HG02885 (cell line): ENCODE results near the gene NSD1.
"Not testable (repeated sequence)": the region's sequence is repeated elsewhere in the genome, so short reads cannot be mapped to it uniquely, and the experiment has no call there.

Experiments
- ATAC-seq: cut with Tn5 transposase; IDR thresholded peaks from one replicate; pipeline ENCODE4 v1.9.1; 2021; ENCODE audit warnings: mild to moderate bottlenecking; ENCODE audit not compliant: unreplicated experiment, poor library complexity

The NSD1 gene

DNA sequence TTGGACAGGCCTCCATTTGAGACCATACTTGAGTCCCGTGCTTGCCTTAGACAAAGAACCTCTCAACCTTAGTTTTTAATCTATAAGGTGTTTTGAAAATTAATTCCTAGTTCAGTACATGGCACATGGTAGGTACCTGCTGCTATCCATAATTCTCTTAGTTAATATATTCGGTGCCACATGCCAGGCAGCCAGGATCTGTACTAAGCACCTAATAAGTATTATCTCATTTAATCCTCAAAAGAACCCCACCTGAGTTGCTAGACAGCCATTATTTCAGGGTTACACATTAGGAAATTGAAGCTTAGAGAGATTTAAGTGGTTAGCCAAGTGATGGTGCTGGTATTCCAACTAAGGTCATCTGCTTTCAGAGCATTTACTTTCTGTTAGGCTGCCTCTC is 29.9 kb downstream of the NSD1 start:
- ATAC-seq = no peak

- ATAC-seq = no peak
These were observed 35.7 kb downstream of the NSD1 start for GRCh38 chr5:177169271-177169670.

DNA sequence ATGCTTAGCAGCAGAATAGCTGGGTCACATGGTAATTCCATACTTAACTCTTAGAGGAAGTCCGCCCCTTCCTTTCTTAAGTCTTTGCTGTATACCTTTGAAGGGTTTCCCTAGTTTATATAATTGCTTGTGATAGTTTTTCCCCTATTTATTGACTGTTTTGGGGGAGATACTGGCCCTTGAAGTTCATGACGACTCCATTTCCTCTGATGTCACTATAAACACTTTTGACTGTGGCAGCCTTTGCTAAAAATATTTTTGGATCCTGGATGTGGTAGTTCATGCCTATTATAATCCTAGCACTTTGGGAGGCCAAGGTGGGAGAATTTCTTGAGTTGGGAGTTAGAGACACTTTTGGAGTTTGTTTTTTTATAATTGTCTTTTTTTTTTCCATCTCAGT is 38.4 kb downstream of the NSD1 start:
- no peak for ATAC-seq

- ATAC-seq = no peak
These were observed 41.8 kb downstream of the NSD1 start for GRCh38 chr5:177175336-177175735.

- no peak for ATAC-seq
These were observed 42.7 kb downstream of the NSD1 start for GRCh38 chr5:177176175-177176711.

DNA sequence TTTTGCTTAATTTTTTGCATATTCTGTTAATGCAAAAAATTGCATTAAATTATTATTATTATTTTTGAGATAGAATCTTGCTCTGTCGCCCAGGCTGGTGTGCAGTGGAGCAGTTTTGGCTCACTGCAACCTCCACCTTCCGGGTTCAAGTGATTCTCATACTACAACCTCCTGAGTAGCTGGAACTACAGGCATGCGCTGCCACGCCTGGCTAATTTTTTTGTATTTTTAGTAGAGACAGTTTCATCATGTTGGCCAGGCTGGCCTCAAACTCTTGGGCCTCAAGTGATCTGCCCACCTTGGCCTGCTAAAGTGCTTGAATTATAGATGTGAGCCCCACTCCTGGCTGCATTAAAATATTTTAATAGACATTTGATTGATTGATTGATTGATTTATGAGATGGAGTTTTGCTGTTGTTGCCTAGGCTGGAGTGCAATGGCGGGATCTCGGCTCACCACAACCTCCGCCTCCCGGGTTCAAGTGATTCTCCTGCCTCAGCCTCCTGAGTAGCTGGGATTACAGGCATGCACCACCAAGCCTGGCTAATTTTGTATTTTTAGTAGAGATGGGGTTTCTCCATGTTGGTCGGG is 44.4 kb downstream of the NSD1 start:
- ATAC-seq = not testable (repeated sequence)

DNA sequence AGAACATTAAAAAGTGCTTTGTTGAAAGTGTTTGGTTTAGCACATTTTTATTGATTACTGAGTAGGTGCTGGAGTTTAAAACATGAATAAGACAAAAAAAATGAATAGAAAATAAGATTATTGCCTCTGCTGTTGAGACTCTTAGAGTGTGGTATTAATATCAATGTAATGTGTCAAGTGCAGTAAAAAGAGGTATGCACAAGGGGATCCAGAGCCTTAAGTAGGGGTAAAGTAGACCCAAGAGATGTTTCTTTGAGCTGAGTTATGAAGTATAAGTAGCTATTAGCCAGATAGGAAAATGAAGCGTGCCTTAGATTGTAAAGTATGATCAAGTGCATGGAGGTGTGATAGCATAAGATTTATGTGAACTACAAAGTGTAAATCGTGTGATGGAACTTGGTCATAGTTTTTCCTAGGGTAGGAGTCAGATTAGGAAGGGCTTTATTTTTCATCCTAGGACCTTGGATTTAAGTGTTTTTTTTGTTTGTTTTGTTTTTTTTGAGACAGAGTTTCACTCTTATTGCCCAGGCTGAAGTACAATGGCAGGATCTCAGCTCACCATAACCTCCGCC is 45.2 kb downstream of the NSD1 start:
- no peak for ATAC-seq

DNA sequence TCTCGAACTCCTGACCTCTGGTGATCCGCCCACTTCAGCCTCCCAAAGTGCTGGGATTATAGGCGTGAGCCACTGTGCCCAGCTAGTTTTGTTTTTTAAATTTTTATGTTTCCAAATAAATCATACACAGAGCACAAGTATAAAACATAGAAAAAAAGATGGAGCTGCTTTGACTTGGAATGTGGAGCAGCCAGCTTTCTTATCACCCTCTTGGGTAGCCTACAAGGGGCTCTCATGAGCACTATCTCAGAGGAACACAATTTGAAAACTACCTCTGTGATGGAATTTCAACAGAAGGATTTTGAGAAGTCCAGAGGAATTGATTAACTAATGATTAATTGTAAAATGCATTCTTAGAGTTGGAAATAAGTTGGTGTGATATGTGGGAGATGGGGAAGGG is 45.9 kb downstream of the NSD1 start:
- no peak for ATAC-seq

- ATAC-seq = no peak
These were observed 49.6 kb downstream of the NSD1 start for GRCh38 chr5:177183142-177183541.

GRCh38 chr5:177183766-177184360 is 50.3 kb downstream of the NSD1 start:
- ATAC-seq = no peak

DNA sequence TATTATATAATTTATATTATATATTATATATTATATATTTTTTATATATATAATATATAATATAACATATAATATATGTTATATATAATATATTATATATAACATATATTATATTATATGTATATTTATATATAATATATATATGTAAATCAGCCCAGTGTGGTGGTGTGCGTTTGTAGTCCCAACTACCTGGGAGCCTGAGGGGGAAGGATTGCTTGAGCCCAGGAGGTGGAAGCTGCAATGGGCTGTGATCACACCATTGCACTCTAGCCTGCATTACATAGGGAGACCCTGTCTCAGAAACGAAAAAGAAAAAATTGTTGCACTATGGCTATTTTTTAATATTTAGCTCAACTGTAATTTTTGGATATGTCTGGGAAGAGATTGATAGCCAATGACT is 52.4 kb downstream of the NSD1 start:
- no peak for ATAC-seq

GRCh38 chr5:177186645-177187044 is 53.1 kb downstream of the NSD1 start:
- ATAC-seq = no peak

- no peak for ATAC-seq
These were observed 55.2 kb downstream of the NSD1 start for GRCh38 chr5:177188775-177189174.

- no peak for ATAC-seq
These were observed 55.8 kb downstream of the NSD1 start for GRCh38 chr5:177189416-177189815.

DNA sequence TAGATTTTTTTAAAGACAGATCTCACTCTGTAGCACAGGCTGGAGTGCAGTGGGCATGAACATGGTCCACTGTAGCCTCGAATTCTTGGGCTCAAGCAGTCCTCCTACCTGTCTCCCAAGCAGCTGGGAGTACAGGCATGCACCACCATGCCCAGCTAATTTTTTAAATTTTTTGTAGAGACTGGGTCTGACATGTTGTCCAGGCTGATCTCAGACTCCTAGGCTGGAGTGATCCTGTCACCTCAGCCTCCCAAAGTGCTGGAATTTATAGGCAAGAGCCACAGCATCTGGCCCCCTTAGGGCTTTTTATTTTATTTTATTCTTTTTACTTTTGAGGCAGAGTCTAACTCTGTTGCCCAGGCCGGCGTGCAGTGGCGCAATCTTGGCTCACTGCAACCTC is 56.4 kb downstream of the NSD1 start:
- no peak for ATAC-seq

- no peak for ATAC-seq
These were observed 60.7 kb downstream of the NSD1 start for GRCh38 chr5:177194268-177194667.

- no peak for ATAC-seq
These were observed 61.9 kb downstream of the NSD1 start for GRCh38 chr5:177195307-177195952.

DNA sequence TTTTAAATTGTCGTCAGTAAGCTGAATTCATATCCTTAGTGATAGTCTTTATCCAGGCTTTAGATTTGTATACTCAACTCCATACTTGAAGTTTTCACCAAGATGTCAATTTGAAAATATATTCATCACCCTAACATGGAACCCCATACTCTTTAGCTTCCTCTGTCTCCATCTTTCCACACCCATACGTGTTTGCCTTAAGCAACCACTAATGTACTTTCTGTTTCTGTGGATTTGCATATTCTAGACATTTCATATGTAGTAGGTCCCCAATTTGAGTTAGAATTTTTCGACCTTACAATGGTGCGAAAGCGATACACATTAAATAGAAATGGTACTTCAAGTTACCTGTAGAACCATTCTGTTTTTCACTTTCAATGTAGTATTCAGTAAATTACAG is 65.2 kb downstream of the NSD1 start:
- no peak for ATAC-seq

DNA sequence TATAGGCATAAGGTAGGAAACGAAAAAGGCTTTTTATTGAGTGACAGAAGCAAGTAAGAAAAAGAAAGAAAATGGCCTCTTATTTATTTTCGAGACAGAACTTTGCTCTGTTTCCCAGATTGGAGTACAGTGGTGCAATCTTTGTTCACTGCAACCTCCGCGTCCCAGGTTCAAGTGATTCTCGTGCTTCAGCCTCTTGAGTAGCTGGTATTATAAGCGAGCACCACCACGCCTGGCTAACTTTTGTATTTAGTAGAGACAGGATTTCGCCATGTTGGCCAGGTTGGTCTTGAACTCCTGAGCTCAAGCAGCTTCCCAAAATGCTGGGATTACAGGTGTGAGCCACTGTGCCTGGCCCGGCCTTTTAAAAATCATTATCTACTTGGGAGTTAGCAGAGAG is 70.7 kb downstream of the NSD1 start:
- no peak for ATAC-seq

DNA sequence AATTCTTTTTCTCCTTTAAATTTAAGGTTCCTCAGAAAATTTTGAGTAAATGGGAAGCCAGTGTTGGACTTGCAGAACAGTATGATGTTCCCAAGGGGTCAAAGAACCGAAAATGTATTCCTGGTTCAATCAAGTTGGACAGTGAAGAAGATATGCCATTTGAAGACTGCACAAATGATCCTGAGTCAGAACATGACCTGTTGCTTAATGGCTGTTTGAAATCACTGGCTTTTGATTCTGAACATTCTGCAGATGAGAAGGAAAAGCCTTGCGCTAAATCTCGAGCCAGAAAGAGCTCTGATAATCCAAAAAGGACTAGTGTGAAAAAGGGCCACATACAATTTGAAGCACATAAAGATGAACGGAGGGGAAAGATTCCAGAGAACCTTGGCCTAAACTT is 76.0 kb downstream of the NSD1 start:
- ATAC-seq = no peak

- no peak for ATAC-seq
These were observed 78.7 kb downstream of the NSD1 start for GRCh38 chr5:177212242-177212641.
